Cardiac fibroblast (primary cell): ENCODE data around the gene CDR2.

Source experiments
- DNase-seq, 2 donors: peaks; one replicate each; pipeline versions ENCODE4 v3.0.0 to v3.0.0-alpha.2; 2010; ENCODE audit warnings: low read depth in 2 of 2
- H3K4me3 ChIP-seq, 2 donors: replicated peaks in 1 of 2; 1 replicate in 1 of 2; 2 replicates in 1 of 2; pipeline ENCODE4 v1.5.1; 2011; ENCODE audit warnings: low read depth in 2 of 2, low read length in 2 of 2, mild to moderate bottlenecking in 2 of 2, moderate library complexity in 1 of 2
- CTCF ChIP-seq: IDR thresholded peaks from one replicate; pipeline ENCODE4 v1.5.1; 2011; ENCODE audit warnings: low read depth, mild to moderate bottlenecking, low read length, inconsistent platforms

The CDR2 gene

GRCh38 chr16:22297871-22298733, 76.3 kb downstream of the CDR2 start:
- peak; percentile 96 to 97 for DNase-seq
- no peak for TF ChIP-seq CTCF

GRCh38 chr16:22297114-22297870, 77.1 kb downstream of the CDR2 start, which contains the start of gene POLR3E:
Gene POLR3E (plus strand): TSS chr16:22297409. CDS start chr16:22302969, 5,560 bp downstream.
- peak within 1 kb of the TSS; percentile 90 to 91 for H3K4me3 ChIP-seq
- peak; percentile 99 for DNase-seq
- peak; percentile 71 for TF ChIP-seq CTCF

More at GRCh38 chr16:22297871-22298733, 76.3 kb downstream of the CDR2 start:
- peak overlapping the region; percentile 90 to 91 for H3K4me3 ChIP-seq

- DNase-seq = peak in 1 of 2 donors; percentile 29
- H3K4me3 ChIP-seq = peak overlapping the region; percentile 61 to 71
- TF ChIP-seq CTCF = no peak
Observed at GRCh38 chr16:22296225-22297113, 78.0 kb downstream of the CDR2 start.
